ENCODE data around the gene EBP.
"Not testable (repeated sequence)": the region's sequence is repeated elsewhere in the genome, so short reads cannot be mapped to it uniquely, and the experiment has no call there.

EBP gene

DNA sequence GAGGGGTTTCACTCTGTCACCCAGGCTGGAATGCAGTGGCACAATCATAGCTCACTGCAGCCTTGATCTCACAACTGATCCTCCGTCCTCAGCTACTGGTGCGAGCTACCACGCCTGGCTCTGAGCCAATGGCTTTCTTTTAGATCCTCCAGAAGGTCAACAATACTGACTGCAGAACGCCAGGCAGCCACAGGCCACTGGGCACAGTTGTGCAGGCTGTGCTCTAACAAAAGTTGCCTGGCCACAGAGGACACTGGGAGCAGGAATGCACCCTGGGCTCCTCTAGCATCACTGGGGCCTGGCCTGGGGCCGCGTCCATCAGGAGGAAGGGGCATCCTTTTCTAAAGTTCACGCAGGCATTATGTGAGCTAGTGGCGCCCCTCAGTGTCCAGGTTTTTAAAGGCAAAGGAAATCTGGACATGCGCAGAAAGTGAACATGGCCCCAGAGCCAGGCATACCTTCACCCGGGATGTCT lies 27.7 kb upstream of the EBP start:
- DNase-seq (ENCODE audit: low read depth in 2 of 2): no peak

DNA sequence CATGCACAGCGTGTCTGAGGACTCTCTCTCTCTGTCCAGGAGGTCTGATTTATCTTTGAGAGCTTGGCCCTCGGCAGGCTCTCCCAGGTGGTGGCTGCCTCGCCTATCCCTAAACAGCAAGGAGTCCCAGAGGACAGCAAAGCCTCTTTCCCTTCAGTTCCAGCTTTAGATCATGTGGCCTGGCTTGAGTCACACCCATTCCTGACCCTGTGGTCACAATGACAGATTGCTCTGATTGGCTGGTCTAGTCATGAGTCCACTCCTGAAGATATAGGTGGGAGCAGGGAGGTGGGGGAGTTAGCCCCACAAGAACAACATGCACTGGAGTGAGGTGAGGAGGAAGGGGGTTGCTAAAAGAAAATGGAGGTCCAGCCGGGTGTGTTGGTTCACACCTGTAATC lies 24.9 kb upstream of the EBP start:
- DNase-seq (ENCODE audit: low read depth in 2 of 2): no peak

DNA sequence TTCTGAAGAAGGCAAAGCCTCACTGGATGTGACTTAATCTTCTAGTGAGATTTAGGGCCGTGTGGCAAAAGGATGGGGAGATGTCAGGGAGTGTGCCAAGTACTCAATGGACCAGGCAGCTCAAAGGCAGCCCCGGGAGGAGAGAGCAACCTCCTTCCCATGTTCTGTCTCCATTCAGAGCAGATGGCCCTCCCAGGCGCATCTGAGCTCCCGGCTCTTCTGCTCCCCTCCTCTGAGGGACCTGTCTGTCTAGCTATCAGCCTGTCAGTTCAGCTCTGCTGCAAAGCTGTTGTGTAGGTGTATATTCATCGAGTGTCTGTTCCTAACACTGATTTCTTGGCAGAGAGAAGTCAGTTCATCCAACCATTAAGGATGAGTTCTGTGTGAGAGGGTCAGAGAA lies 23.7 kb upstream of the EBP start:
- no peak for DNase-seq (ENCODE audit: low read depth in 2 of 2)

DNA sequence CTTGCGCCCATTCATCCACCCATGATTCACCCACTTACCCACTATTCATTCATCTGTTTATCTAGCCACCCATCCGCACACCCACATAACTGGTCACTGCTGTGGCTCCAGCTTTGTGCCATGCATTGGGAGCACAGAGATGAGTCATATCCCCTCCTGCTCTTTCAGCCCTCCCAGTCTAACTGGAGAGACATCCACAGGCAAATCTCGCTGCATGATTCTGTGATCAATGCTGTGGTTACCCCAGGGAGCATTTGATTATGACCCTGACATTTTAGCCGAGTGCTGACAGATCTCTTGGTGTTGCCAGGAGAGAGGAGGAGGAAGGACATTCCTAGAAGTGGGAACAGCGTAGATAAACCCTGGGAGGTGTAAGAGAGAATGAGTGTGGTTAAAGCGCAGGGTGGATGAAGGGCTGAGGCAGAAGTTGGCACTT lies 23.2 kb upstream of the EBP start:
- DNase-seq (ENCODE audit: low read depth in 2 of 2): no peak

DNA sequence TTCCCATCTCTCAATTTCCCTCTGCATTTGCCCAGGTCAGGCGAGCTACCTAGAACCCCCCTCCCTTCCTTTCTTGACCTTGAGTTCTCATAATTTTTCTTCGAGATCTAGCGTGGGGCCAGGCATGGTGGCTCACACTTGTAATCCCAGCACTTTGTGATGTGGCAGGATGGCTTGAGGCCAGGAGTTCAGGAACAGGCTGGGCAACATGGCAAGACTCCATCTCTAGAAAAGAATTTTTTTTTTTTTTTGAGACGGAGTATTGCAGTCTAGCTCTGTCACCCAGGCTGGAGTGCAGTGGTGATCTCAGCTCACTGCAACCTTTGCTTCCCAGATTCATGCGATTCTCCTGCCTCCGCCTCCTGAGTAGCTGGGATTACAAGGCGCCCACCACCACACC lies 17.3 kb upstream of the EBP start:
- no peak for DNase-seq (ENCODE audit: low read depth in 2 of 2)

DNA sequence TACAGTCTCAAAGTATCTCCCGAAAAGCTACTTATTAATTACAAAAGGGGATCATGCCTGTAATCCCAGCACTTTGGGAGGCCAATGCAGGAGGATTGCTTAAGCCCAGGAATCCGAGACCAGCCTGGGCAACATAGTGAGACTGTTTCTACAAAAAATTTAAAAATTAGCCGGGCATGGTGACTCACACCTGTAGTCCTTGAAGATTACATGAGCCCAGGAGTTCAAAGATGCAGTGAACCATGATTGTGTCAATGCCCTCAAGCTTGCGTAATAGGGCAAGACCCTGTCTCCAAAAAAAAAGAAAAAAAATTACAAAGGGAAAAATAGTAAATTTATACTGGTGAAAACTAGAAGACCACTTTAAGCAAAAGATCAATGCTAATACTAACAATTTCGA lies 16.1 kb upstream of the EBP start:
- no peak for DNase-seq (ENCODE audit: low read depth in 2 of 2)

DNA sequence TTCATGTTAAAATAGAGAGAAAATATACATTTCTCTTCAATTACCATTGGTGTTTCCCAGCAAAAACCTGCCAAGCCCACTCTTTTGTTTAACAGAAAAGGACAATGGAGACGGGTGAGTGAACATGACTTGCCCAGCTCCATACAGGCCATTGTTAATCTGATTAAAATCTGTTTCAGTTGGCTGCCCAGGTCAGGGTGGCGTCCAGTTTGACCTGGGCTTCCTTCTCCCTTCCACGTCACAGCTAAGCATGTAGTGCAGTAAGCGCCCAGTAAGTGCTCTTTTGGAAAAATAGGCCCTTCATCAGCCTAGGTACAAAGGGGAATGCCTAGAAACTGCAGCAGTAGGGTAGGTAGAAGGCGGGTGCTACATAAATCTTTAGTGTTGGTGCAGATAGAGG lies 14.4 kb upstream of the EBP start:
- DNase-seq (ENCODE audit: low read depth in 2 of 2): no peak

DNA sequence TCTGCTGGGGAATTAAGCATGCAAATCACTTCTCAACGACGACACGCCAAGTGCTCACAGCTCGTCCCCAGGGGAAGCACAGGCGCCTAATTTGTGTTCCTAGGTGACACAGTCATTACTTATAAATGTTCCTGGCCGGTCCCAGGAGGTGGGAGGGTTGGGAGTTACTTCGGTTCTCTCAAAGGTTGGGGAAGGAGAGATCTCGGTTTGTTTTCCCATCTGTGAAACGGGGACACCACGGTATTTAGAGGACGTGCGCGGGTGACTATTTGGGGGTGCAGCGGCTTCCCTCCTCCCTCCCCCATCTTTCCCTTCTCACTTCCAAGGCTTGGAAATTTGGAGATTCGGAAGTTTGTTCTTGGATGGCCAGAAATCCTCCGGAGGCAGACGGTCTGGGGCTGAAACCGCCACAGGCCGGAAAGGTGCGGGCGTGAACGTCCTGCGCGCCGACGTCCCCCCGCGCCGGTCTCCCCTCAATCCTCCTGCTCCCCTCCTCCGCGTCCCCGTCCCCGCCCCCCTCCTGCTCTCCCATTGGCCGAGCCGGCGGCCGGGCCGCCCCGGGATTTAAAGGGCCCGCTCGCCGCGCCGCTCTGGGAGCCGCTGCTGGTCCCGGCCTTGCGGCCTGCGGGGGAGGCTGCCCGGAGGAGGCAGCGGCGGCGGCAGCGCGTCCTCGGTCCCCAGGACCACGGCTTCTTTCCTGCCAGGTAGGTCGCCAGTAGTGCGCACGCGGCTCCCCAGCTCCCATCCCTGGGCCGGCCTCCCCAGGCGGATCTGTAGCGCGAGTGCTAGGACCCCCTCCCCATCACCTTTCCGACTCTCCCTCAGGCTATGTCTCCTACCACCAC lies 13.0 kb upstream of the EBP start, which contains the start of gene PORCN:
PORCN (plus strand) TSS at position 593 of the 845 bp plus-strand sequence. CDS start 829 bp downstream, outside the sequence.
- peak; percentile 73 to 76 for DNase-seq (ENCODE audit: low read depth in 2 of 2)

DNA sequence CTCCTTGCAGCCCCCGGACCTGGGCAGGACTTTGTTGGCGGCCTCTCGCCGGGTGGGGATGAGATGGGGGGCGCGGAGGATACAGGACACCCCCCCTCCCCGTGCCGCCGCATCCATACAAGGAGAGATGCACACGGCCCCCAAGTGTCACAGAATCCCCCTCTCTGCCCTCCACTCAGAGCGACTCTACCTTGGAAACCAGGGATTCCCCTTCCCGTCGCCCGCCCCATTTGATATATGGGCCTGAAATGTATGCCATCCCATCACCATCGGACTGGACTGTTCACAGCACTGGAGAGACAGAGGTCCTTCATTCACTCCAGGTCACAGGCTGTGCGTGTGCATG lies 12.4 kb upstream of the EBP start:
- DNase-seq (ENCODE audit: low read depth in 2 of 2): no peak

DNA sequence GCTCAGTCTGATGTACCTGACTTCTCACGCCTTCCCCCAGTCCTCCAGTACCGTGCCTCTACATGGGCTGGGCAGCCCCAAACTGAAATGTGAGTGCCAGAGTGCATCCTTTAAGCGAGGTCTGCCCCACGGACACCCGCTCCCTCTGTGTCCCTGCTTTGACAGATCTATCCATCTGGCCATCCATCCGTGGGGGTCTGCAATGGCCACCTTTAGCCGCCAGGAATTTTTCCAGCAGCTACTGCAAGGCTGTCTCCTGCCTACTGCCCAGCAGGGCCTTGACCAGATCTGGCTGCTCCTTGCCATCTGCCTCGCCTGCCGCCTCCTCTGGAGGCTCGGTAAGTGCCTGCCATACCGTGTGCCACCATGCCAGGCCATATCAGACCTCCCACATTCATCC lies 12.0 kb upstream of the EBP start:
- DNase-seq (ENCODE audit: low read depth in 2 of 2): no peak

DNA sequence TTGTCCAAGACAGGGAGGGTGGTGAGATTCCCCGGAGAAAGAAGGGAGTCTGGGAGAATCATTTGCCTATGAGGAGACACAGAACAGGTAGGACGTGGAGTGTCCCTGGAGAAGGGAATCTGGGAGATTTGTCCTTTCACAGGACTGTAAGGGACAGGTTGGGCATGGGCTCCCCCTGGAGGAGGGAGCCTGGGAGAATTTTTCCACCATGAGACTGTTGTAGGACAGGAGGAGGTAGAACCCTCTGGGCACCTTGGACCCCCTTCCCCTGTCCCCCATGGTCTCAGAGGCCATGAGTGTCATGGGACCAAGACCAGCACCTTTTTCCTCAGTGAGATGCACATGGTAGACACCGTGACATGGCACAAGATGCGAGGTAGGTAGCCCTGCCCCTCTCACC lies 10.0 kb upstream of the EBP start:
- DNase-seq (ENCODE audit: low read depth in 2 of 2): no peak

DNA sequence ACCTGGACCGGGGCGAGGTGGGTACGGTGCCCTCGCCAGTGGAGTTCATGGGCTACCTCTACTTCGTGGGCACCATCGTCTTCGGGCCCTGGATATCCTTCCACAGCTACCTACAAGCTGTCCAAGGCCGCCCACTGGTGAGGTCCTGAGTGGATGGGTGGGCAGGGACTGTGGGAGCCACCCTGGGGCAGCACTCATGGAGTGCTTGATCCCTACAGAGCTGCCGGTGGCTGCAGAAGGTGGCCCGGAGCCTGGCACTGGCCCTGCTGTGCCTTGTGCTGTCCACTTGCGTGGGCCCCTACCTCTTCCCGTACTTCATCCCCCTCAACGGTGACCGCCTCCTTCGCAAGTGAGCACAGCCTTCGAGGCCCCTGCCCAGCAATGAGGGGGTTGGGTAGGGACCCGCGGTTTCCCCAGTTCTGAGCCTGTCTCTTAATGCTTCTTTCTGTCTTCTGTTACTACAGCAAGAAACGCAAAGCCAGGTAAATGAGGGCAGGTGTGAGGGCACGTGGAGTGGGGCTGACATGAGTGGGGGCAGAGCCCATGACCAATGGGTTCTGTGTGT lies 9.2 kb upstream of the EBP start:
- no peak for DNase-seq (ENCODE audit: low read depth in 2 of 2)

DNA sequence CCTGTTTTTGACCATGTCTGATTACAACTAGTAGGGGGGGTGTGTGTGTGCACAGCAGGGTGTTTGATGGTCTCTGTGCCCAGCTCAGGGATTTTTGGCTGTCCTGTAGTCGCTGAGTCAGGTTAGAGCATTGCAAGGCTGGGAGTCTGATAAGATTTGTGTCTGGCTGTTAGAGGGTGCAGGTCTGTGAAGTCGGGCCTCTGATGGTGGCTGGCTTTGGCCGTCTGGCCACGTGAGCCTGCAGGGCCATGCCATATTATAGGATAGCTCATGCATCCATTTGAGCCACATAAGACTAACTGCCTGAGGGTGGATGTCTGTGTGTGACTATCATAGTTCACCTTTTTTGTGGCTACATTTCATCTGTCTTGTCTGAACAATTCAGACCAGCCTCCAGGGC lies 7.9 kb upstream of the EBP start:
- no peak for DNase-seq (ENCODE audit: low read depth in 2 of 2)

DNA sequence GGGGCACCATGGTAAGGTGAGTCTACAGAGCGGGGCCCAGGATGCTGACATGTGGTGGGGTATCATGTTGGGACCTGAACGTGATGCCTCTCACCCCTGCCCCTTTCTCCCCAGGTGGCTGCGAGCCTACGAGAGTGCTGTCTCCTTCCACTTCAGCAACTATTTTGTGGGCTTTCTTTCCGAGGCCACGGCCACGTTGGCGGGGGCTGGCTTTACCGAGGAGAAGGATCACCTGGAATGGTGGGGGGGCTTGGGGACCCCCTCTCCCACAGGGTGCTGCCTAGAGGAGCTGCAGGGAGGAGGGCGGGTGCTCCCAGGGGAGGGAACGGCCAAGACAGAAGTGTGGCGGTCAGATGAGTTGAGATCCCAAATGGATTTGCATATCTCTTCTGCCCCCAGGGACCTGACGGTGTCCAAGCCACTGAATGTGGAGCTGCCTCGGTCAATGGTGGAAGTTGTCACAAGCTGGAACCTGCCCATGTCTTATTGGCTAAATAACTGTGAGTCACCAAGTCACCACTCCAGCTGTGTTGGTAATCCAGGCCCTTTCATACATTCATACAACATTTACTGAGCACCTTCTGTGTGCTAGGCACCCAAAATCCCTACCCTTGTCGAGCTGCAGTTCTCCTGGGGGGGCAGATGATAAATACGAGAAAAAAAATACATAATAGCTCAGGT lies 7.3 kb upstream of the EBP start:
- no peak for DNase-seq (ENCODE audit: low read depth in 2 of 2)

DNA sequence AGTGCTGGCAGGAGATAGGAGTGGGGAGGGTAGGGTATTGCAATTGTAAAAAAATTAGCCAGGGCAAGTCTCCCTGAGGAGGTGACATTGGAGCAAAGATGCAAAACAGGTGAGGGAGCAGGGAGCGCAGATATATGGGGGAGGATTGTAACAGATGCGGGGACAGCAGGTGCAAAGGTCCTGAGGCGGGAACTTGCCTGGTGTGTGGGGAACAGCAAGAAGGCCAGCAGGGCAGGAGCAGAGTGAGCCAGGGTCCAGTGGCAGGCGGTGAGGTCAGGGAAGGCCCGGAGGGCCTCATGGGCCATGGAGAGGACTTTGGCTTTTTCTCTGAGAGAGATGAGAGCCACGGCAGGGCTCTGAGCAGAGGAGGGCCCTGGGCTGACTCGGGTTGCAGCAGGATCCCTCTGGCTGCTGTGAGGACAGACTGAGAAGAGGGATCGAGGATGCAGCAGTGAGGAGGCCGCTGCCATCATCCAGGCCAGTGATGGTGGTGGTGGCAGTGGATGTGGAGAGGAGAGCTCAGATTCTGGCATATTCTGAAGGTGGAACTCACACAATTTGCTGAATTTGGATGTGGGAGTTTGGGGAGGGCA lies 6.6 kb upstream of the EBP start:
- no peak for DNase-seq (ENCODE audit: low read depth in 2 of 2)

DNA sequence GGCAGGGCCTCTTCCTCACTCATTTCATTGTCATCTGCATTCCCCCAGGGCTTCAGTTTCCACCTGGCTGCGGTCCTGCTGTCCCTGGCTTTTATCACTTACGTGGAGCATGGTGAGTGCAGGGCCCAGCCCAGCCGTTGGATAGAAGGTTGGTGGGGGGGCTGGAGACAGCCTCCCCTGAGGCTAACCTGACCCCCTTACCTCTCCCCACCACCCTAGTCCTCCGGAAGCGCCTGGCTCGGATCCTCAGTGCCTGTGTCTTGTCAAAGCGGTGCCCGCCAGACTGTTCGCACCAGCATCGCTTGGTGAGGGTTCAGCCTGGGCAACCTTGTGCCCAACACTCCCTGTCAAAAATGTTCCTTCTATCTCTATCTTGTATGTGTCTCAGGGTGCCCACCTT lies 5.8 kb upstream of the EBP start:
- DNase-seq (ENCODE audit: low read depth in 2 of 2): no peak

DNA sequence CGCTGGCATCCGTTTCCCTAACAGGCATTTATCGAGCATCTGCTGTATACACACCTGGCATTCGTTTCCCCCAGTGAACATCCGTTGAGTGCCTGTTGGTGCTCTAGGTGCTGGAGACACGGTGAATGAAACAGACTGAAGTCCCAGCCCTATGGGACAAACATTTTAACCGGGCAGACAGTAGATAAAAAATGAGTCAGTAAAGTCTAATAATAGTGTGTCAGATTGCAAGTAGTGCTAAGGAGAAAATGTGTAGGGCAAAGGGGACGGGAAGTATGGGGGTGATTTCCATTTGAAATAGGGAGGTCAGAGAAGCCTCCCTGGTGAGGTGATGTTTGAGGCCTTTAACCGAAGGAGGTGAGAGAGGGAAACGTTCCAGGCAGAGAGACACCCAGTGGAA lies 5.3 kb upstream of the EBP start:
- DNase-seq (ENCODE audit: low read depth in 2 of 2): no peak

DNA sequence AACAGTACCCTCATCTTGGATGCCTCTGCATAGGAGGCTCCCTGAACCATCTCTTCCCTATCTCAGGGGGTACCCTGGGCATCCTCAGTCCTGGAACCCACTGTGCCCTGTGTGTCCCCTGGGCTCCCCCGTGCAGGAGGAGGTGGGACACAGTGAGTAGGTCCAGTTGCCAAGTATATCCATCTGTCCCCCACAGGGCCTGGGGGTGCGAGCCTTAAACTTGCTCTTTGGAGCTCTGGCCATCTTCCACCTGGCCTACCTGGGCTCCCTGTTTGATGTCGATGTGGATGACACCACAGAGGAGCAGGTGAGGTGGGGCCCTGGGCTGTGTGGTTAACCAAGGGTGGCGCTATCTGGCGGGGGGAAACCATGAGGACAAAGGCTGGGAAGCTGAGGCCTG lies 4.6 kb upstream of the EBP start:
- no peak for DNase-seq (ENCODE audit: low read depth in 2 of 2)

DNA sequence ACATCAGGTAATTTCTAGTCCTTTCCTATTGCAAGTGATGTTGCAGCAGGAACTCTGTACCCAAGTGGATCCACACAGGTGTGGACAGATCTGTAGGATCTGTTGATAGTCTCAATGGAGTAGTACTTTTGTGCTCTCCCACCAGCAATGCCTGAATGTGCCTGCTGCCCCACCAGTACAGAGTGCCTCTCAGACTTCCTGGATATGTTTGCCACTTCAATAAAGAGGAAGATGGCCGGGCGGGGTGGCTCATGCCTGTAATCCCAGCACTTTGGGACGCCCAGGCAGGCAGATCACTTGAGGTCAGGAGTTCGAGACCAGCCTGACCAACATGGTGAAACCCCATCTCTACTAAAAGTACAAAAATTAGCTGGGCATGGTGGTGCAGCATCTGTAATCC lies 2.1 kb upstream of the EBP start:
- not testable (repeated sequence) for DNase-seq (ENCODE audit: low read depth in 2 of 2)

DNA sequence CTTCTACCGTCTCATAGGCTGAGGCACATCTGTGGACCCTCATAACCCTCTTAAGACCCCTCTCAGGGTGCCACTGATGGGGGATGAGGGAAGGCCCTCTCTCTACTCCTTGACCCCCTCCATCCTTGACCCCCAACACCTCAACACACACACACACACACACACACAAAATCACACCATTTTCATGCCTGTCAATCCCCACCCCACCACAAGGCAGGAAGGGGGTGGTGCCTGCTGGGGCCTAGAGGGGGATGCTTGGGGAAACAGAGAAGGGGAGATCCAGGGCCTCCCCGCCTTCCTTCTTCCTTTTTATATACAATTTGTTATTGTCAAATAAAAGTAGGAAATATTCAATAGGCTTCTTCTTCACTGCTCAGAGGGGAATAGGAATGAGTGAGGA lies 1.2 kb upstream of the EBP start:
- DNase-seq (ENCODE audit: low read depth in 2 of 2): no peak

DNA sequence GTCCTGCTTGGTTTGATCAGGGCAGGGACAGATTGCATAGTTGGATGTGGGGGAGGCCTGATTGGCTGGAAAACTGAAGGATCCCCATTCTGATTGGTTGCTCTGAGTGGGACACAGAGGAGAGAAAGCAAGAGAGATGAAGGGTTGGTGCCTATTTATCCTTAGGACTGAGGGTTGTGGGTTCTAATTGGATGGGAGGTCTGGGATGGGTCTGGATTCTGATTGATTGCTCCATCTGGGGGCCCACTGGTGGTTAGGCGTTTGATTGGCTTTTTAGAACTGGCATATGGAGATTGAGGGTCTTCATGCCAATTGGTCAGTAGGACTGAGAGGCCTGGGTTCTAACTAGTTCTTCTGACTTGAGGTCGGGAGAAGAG lies 644 bp upstream of the EBP start:
- no peak for DNase-seq (ENCODE audit: low read depth in 2 of 2)

DNA sequence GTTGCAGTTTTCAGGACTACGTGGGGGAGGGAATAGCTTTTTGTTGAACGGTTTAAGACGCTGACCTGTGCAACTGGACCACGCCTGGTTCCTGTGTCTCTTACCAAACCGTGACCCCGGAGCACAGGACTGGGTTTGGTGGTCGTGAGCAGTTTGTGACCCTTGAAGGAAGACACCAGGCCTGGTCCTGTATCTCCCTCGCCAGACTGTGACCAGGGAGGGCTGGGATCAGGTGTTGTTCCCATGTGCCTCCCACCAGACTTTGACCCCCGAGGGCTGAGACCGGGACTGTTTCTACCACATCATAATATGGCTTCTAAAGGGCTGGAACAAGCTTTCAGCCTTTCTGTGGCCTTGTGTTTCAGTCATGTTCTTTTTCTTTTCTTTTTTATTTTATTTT lies 683 bp downstream of the EBP start:
- DNase-seq (ENCODE audit: low read depth in 2 of 2): no peak

DNA sequence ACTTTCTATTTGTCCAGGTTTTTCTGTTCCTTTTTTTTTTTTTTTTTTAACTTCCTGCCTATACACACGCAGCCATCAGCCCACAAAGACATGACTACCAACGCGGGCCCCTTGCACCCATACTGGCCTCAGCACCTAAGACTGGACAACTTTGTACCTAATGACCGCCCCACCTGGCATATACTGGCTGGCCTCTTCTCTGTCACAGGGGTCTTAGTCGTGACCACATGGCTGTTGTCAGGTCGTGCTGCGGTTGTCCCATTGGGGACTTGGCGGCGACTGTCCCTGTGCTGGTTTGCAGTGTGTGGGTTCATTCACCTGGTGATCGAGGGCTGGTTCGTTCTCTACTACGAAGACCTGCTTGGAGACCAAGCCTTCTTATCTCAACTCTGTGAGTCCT lies 2.1 kb downstream of the EBP start:
- no peak for DNase-seq (ENCODE audit: low read depth in 2 of 2)
